Chondrocyte (in vitro differentiated cells): Measurements from ENCODE around the gene CHRNA5. TPM values are rescaled to one million over a fixed set of nuclear protein-coding genes. Genes with fewer than 3 reads are reported as not detected.
A peak's percentile ranks its signal among the peaks of the same experiment; 100 is the strongest.

Experiments
- DNase-seq: peaks from one replicate; pipeline ENCODE4 v3.0.0; 2021; ENCODE audit warnings: mixed read lengths, low spot score
- H3K27ac Mint-ChIP-seq: one replicate; pipeline ENCODE4 v1.8.0; 2021; ENCODE audit warnings: mild to moderate bottlenecking, moderate library complexity, mixed read lengths; ENCODE audit not compliant: unreplicated experiment
- H3K27me3 Mint-ChIP-seq: 2 replicates; pipeline ENCODE4 v1.8.0; 2021; ENCODE audit warnings: low read depth, mixed read lengths
- H3K36me3 Mint-ChIP-seq: 2 replicates; pipeline ENCODE4 v1.8.0; 2021; ENCODE audit warnings: low read depth, mixed read lengths
- H3K4me1 Mint-ChIP-seq: 2 replicates; pipeline ENCODE4 v1.8.0; 2021; ENCODE audit warnings: low read depth, mild to moderate bottlenecking, mixed read lengths
- H3K4me3 Mint-ChIP-seq: one replicate; pipeline ENCODE4 v1.8.0; 2021; ENCODE audit warnings: mild to moderate bottlenecking, moderate library complexity, mixed read lengths; ENCODE audit not compliant: unreplicated experiment
- H3K9me3 Mint-ChIP-seq: 2 replicates; pipeline ENCODE4 v1.8.0; 2021; ENCODE audit warnings: low read depth, mixed read lengths
- total RNA-seq: library from RNA; stranded (reverse); gene quantifications from 3 replicates; pipeline ENCODE4 v1.2.1, GENCODE V29; 2021
- TF ChIP-seq, protein P1 (sequence below): fragments of 200-600 bp; sonication (generic); IDR thresholded peaks from 2 replicates; pipeline ENCODE4 v1.5.0; 2021; ENCODE audit warnings: antibody characterized with exemption, mild to moderate bottlenecking, moderate library complexity

Gene CHRNA5
- total RNA-seq, 1 donor from 2014 or later = 1.6 TPM

DNA sequence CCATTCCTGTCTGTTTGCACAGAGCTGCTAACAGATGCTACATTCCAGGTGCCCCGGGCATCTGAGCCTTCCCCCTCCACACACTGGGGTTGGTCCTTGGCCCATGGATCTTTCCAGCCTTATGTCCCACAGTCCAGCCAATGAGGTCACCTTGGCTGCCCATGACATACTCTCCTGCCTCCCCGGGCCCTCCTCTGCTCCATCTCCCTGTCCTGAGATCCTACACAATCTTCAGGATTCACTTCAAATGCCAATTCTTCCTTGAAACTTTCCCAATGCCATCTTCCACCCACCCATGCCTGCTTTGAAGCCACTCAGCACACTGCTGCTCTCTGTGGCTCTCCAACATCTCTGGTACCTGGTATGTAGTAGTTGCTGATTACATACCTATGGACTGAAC, 51.2 kb downstream of the CHRNA5 start:
- H3K9me3 Mint-ChIP-seq = no peaks in the 10 kb centered on the region
- H3K4me3 Mint-ChIP-seq = no peak overlapping the region
- peaks cover 20% of the 10 kb centered on the region for H3K27me3 Mint-ChIP-seq
- H3K36me3 Mint-ChIP-seq = no peaks in the 10 kb centered on the region
- peaks cover 21% of the 10 kb centered on the region for H3K4me1 Mint-ChIP-seq
- H3K27ac Mint-ChIP-seq = no peak overlapping the region
- no peak for DNase-seq
- TF ChIP-seq, protein P1, sequence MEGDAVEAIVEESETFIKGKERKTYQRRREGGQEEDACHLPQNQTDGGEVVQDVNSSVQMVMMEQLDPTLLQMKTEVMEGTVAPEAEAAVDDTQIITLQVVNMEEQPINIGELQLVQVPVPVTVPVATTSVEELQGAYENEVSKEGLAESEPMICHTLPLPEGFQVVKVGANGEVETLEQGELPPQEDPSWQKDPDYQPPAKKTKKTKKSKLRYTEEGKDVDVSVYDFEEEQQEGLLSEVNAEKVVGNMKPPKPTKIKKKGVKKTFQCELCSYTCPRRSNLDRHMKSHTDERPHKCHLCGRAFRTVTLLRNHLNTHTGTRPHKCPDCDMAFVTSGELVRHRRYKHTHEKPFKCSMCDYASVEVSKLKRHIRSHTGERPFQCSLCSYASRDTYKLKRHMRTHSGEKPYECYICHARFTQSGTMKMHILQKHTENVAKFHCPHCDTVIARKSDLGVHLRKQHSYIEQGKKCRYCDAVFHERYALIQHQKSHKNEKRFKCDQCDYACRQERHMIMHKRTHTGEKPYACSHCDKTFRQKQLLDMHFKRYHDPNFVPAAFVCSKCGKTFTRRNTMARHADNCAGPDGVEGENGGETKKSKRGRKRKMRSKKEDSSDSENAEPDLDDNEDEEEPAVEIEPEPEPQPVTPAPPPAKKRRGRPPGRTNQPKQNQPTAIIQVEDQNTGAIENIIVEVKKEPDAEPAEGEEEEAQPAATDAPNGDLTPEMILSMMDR = no peak

DNA sequence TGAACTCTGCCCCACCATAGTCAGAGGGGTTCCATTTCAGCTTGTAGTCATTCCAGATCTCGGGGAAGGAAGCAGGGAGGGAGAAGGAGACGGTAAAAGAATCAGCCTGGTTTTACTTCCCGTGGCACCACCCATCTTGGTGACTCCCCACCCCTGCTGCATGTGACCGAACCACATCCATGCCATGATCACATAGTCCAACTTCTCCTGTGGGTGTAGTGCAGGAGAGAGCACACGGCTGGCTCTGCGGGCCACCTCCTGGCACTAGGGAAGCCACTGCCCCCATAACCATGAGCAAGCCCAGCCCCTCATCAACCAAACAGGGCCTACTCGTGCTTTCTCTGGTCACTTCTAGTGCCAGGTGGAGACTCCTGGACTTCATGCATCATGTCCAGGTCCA, 51.8 kb downstream of the CHRNA5 start:
- peaks cover 21% of the 10 kb centered on the region for H3K4me1 Mint-ChIP-seq

GRCh38 chr15:78617516-78617915, 52.2 kb downstream of the CHRNA5 start:
- TF ChIP-seq, protein P1 = no peak
- Mint-ChIP-seq H3K36me3 (no peaks in the 10 kb centered on the region), H3K27me3 (peaks cover 29% of the 10 kb centered on the region), H3K4me3 (no peak overlapping the region), H3K4me1 (peaks cover 21% of the 10 kb centered on the region), H3K9me3 (no peaks in the 10 kb centered on the region), H3K27ac (no peak overlapping the region)
- DNase-seq = no peak

More for the DNA sequence above, 51.8 kb downstream of the CHRNA5 start:
- DNase-seq = no peak
- no peaks in the 10 kb centered on the region for H3K9me3 Mint-ChIP-seq
- TF ChIP-seq, protein P1 = no peak
- peaks cover 24% of the 10 kb centered on the region for H3K27me3 Mint-ChIP-seq
- H3K27ac Mint-ChIP-seq = no peak overlapping the region
- H3K4me3 Mint-ChIP-seq = no peak overlapping the region
- no peaks in the 10 kb centered on the region for H3K36me3 Mint-ChIP-seq

GRCh38 chr15:78618064-78618463, 52.7 kb downstream of the CHRNA5 start:
- H3K9me3 Mint-ChIP-seq = no peaks in the 10 kb centered on the region
- H3K27me3 Mint-ChIP-seq = peaks cover 31% of the 10 kb centered on the region

GRCh38 chr15:78618490-78618934, 53.2 kb downstream of the CHRNA5 start:
- Mint-ChIP-seq H3K27ac (no peak overlapping the region), H3K27me3 (peaks cover 35% of the 10 kb centered on the region), H3K4me1 (peaks cover 21% of the 10 kb centered on the region), H3K4me3 (no peak overlapping the region), H3K9me3 (no peaks in the 10 kb centered on the region), H3K36me3 (no peaks in the 10 kb centered on the region)
- DNase-seq = no peak
- TF ChIP-seq, protein P1 = peak; percentile 91

More at GRCh38 chr15:78618064-78618463, 52.7 kb downstream of the CHRNA5 start:
- no peaks in the 10 kb centered on the region for H3K36me3 Mint-ChIP-seq
- no peak for DNase-seq
- H3K4me3 Mint-ChIP-seq = no peak overlapping the region
- peaks cover 21% of the 10 kb centered on the region for H3K4me1 Mint-ChIP-seq
- no peak overlapping the region for H3K27ac Mint-ChIP-seq
- TF ChIP-seq, protein P1 = no peak
